ENCODE measurements around the gene UBE2Q2. TPM values are rescaled to one million over a fixed set of nuclear protein-coding genes. Genes with fewer than 3 reads are reported as not detected.

Gene UBE2Q2
- total and polyA plus RNA-seq, 9 of the 15 experiments (the other 6 are each of a cell fraction or from before 2014, with no cell fraction given) = 6.2 to 24.0 (median 16.2) TPM

GRCh38 chr15:75864213-75865059 lies 21.2 kb downstream of the UBE2Q2 start:
- no TSS peak for BruUV-seq (replicated peaks)
- FAIRE-seq = no peak
- TF ChIP-seq RAD21 (CRISPR knock-in tag; conservative IDR thresholded peaks at IDR 0.05 in 1 of 2, IDR thresholded peaks at IDR 0.05 in 1 of 2) = 0 out of 4 replicates have a peak, but pooled peaks of 1 of the 2 experiments have one; percentile 9
- TF ChIP-seq KDM4B (IDR thresholded peaks at IDR 0.05; ENCODE audit: borderline replicate concordance in 2 of 2, low read depth in 1 of 2) = peak in 1 of 2 experiments; percentile 26; a peak in 1 of 4 replicates
- TF ChIP-seq FOSL1 (tag; conservative IDR thresholded peaks at IDR 0.05) = 0 out of 2 replicates have a peak, but pooled peaks have one; percentile 24
- 0 out of 2 replicates have a peak, but pooled peaks have one; percentile 8 for TF ChIP-seq ID3 (CRISPR knock-in tag; IDR thresholded peaks at IDR 0.05)
- no peak for TF ChIP-seq ID3 (tag; IDR thresholded peaks at IDR 0.05)
- peak; percentile 54; the same call in 1 of the 2 replicates for TF ChIP-seq ZNF197 (CRISPR knock-in tag; IDR thresholded peaks at IDR 0.05; ENCODE audit: low read depth)
- peak; percentile 64; the same call in 1 of the 2 replicates for TF ChIP-seq CEBPG (CRISPR knock-in tag; IDR thresholded peaks at IDR 0.05)
- peak; percentile 95 to 98 for TF ChIP-seq CEBPG (tag; conservative IDR thresholded peaks at IDR 0.05 in 1 of 2, IDR thresholded peaks at IDR 0.05 in 1 of 2)
- TF ChIP-seq L3MBTL2 (IDR thresholded peaks at IDR 0.05) = peak; percentile 46; the same call in 1 of the 2 replicates
- no peak for TF ChIP-seq ZBTB5 (IDR thresholded peaks at IDR 0.05)
- no peak for TF ChIP-seq MBD2 (IDR thresholded peaks at IDR 0.05; ENCODE audit: borderline replicate concordance, low read depth)
- TF ChIP-seq GTF2E2 (tag; IDR thresholded peaks at IDR 0.05) = peak; percentile 67; the same call in 1 of the 2 replicates
- peak; percentile 98 for TF ChIP-seq MYC (IDR thresholded peaks at IDR 0.05; ENCODE audit: low read depth, low read length)
- no peak for TF ChIP-seq MYC (CRISPR knock-in tag; IDR thresholded peaks at IDR 0.05; ENCODE audit: borderline replicate concordance, low read depth)
- TF ChIP-seq MITF (IDR thresholded peaks at IDR 0.05) = no peak
- peak; percentile 70 for TF ChIP-seq JUND (IDR thresholded peaks at IDR 0.05; ENCODE audit: borderline replicate concordance, low read depth, low read length)
- TF ChIP-seq JUND (tag; IDR thresholded peaks at IDR 0.05; ENCODE audit: borderline replicate concordance, low read depth, low read length) = peak; percentile 41; the same call in 2 of the 3 replicates

More at GRCh38 chr15:75864213-75865059, 21.2 kb downstream of the UBE2Q2 start:
- H3K9me3 ChIP-seq (replicated peaks; ENCODE audit: control insufficient read depth, insufficient read depth, low read depth, low read length) = no peaks in the 10 kb centered on the region
- H3K4me3 ChIP-seq = no peak overlapping the region
- H3K36me3 ChIP-seq (ENCODE audit: control insufficient read depth, insufficient read depth, low read length) = peaks cover 69% of the 10 kb centered on the region
- intact Hi-C loops (cut with micrococcal nuclease) = no loop called here
- H3K79me2 ChIP-seq (ENCODE audit: control insufficient read depth, insufficient read depth, low read length) = peaks cover 74% of the 10 kb centered on the region
- no peaks in the 10 kb centered on the region for H3K9me1 ChIP-seq (ENCODE audit: control insufficient read depth, insufficient read depth, low read length)
- H3K27me3 ChIP-seq (ENCODE audit: control insufficient read depth in 2 of 2, insufficient read depth in 2 of 2, low read length in 2 of 2) = no peaks in the 10 kb centered on the region
- ChIA-PET POLR2A (interaction anchor here (0.9 to 2.0 kb wide), 4 partner anchors 9 to 23 kb away, joined by 3 to 7 read pairs (median 4); no protein-coding TSS in a partner anchor), CTCF (ENCODE audit: low intra/inter-chr PET ratio) (no interaction called here)
- in situ Hi-C loops (cut with MboI) = no loop called here
- WGBS (ENCODE audit: insufficient coverage, low coverage, missing lambda C conversion rate) = 37% methylated on average over 4 of the region's 5 CpGs
- H2AFZ ChIP-seq (ENCODE audit: low read depth, low read length) = no peak overlapping the region
- H3K4me2 ChIP-seq (ENCODE audit: insufficient read depth, low read length) = no peak overlapping the region
- H3K27ac ChIP-seq (ENCODE audit: extremely low read depth, low read depth, low read length) = peak overlapping the region; percentile 56
- peaks cover 0 to 20% of the 10 kb centered on the region in 2 experiments; a peak in 2 of 5 replicates for H3K4me1 ChIP-seq (replicated peaks in 1 of 2; ENCODE audit: control insufficient read depth in 2 of 2, insufficient read depth in 2 of 2, low read length in 2 of 2)
- ATAC-seq (peak; percentile 29; the same call in 2 of the 3 replicates), DNase-seq (ENCODE audit: extremely low read depth in 1 of 4, low spot score in 3 of 4) (no peak)
- peak overlapping the region in 1 of 2 experiments; percentile 31; a peak in 1 of 4 replicates for H3K9ac ChIP-seq (ENCODE audit: insufficient read depth in 1 of 2, low read depth in 2 of 2, low read length in 2 of 2)
- H4K20me1 ChIP-seq (replicated peaks; ENCODE audit: control insufficient read depth, insufficient read depth, low read length) = no peaks in the 10 kb centered on the region

Data from K562 (cell line).